HG03066 (cell line): ENCODE results near the gene SIAH2.

Experiments
- ATAC-seq: cut with Tn5 transposase; IDR thresholded peaks from one replicate; pipeline ENCODE4 v1.9.1; 2021; ENCODE audit warnings: low read depth; ENCODE audit not compliant: unreplicated experiment

SIAH2 gene

DNA sequence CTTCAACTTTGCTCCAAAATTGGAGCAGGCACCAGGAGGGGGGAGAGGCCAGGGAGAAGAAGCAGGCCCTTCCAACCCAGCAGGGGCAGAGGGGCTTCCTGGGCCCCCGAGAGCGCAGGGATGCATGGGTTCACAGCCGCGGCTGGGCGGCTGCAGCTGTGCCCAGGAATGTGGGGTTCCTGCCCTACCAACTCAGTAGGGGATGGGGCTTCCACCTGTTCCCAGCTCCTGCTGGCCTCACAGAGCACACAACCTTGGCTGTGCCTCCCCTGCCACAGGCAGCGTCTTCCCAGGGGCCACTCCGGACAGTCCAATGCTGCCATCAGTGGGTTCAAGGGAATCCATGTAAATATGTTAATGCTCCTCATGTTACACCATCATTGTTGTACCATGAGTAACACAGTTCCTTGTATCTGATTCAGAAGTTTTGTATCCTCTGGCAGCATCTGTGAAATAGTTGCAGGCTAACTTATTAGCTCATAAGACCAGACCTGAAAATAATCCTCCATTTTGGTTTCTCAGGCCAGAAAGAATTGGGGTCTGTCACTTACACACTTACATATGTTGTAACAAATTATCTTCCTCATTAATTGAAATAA, 12.1 kb upstream of the SIAH2 start:
- ATAC-seq = no peak

DNA sequence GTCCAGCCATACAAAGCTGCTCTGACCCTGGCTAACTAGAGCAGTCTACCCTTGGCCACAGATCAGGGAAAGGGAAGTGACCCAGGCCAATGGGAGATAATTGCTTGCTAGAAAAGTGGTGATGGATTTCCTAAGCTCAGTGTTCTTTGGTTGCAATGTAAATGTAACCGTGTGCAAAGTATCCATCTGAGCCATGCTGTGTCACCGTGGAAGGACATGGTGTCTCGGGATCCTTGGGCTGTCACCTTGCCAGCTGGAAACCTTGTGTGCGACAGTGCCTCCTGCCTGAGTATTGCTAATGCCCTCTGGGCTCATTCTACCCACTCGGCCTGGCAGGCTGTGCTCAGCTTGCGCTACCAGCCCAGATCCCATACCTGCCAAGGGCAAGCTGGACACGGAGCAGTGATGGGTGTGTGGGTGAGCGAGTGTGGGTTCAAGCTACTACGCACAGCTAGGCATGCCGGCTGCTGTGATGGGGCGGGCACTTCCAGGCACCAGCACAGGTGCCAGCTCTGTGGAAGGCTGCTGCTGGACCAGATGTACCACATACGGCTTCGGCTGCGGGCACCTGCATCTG, 10.7 kb upstream of the SIAH2 start:
- ATAC-seq = no peak

DNA sequence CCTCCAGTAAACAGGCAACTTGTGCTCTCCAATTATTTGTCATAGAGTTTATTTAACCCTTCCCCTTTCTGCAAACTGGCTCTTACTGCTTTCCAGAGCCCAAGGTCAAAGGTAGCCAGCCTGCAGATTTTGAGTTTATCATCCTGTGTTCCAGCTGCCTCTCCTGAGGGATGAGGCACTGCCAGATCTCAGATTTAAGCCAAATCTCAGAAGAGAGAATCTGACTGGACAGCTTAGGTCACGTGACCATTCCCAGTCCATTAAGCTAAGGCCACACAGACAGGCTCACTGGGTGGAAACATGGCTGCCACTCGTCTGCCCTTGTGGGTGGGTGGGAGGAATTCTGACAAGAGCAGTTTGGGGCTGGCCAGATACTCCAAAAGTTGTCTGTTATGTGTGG, 8.6 kb upstream of the SIAH2 start:
- no peak for ATAC-seq

DNA sequence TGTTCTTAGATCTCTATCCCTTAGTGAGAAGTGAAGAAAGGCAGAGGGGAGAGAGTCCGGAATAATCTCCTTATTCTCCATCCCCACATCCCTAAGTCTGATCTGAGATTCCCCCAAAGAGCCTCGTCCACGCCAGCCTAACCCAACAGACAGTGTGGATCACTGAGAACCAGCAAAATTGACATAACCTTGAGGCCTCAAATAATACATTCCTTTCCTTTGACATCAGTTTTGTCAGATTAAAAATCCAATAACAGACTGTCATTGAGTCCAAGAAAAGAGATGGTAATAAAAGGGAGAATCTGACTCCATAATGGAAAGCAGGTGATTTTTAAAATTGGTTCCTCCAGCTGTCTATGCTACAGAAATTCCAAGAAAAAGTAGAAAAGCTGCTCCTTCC, 7.7 kb upstream of the SIAH2 start:
- no peak for ATAC-seq

DNA sequence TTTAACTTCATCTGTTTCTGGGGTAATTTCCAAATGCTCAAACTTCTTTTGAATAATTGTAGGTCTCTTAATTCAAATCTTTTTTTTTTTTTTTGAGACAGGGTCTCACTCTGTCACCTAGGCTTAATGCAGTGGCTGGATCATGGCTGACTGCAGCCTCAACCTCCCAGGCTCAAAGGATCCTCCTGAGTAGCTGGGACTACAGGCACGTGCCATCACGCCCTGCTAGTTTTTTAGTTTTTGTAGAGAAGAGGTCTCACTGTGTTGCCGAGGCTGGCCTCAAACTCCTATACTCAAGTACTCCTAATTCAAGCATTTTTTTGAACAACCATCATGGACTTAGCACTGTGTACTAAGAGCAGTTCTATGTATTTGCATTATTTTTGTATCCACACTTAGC, 3.8 kb upstream of the SIAH2 start:
- ATAC-seq = no peak

DNA sequence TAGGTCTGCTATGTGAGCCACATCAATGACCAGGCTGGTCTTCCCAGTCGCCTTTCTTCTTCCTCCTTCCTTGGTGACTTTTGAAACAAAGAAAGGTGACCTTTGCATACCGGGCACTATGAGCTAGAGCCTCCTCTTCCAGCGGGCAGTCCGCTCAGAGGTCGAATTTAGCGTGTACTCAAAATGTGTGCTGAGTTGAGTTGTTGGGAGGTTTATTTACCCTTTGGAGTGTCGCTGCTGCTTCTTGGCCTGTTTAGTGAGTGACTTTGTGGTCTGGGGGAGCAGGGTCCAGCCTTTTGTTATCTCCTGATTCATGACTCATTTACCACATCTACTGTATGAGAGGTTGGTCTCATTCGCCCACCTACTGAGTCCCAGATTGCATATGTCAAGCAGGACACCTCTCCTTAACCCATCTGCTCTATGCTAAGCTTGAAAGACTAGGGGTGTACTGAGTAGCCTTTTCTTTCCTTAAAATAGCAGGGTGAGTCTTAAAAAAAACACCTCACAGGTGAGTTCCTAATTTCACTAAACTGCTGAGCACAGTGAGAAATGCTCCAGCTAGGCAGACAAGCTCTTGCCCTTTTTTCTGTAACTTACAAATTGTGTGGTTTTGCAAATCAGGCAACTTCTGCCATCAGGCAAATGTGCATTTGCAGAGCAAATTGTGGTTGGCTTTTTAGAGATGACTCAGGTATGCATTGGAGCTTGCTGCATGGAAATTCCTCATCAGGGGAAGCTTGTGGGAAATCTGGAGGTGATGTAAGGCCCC, 3.2 kb upstream of the SIAH2 start:
- ATAC-seq = peak; percentile 14

DNA sequence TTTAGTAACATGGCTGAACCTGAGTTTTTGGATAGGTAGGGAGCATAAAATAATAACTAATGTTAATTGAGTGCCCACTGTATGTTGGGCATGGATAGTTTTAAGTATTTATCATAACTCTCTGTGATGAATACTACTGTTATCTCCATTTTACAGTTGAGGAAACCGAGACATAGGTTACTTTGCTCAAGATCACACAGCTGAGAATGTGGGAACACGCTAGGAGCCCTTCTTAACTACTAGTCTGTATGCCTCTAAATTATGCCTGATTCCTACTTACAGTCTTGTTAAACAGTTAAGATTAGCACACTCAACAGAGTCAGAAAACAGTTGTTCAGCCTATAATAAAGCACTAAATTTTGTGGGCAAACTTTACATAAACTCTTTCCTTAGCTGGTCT, 2.0 kb upstream of the SIAH2 start:
- no peak for ATAC-seq

DNA sequence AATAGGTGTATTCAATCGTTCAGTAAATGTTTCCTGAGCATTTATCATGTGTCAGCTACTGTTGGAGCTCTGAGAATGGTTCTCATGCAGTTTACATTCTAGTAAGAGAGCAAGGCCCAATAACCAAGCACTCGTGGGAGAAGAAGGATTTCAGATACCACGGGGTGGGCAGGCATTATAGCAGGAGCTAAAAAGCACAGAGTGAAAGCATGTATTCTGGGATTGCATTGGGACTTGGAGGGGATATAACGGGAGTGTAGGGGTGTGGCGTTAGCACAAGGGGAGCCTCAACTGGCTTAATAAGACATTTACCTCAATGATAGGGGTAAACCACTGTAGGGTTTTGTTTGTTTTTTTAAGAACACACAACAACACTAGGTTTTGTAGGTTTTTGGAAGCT, 1.6 kb upstream of the SIAH2 start:
- ATAC-seq = no peak

DNA sequence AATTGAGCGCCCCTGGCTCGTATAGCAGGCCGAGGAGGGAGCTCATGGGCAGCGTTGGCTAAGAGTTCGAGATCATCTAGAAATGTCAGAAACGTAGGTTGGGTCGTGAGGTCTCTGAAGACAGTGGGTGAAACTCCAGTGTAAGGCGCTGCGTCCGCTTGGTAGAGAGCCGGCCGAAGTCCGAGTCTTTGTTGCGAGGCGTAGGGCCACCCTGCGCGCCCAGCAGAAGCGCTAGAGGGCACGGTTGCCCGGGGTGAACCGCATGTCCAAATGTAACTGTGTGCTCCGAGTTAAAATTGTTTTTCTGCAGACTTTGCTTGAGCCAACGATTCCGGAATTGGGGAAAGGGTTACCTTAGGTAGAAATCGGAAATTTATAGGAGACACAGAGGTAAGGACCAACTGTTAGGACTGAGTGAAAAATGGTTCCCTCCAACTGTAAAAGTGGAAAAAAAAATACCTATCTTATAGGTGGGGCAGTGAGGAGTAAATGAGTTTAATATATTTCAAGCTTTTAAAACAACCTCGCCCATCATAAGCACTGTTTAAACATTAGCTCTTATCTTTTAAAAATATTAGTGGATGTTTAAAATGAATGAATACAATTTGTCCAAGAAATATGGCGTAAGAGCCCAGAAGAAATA, 993 bp upstream of the SIAH2 start:
- ATAC-seq = peak; percentile 18

DNA sequence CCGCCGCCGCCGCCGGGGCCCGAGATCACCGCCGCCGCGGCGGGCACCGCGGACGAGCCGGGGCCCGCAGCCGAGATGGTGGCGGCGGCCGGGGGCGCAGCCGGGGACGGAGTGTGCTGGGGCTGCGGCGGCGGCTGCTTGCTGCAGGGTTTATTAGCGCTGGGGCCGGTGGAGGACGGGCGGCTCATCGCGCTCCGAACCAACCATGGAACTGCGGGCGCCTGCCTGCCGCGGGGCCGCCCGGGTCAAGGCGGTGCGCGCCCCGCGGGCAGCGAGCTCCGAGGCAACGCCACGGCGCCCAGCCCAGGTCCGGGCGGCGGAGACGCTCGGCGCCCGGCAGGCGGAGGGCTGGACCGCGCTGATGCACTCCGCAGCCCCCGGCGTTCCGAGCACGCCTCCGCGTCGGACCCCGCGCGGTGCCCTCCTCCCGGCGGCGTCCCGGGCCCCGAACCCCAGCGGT, 277 bp downstream of the SIAH2 start:
- ATAC-seq = peak; percentile 0

DNA sequence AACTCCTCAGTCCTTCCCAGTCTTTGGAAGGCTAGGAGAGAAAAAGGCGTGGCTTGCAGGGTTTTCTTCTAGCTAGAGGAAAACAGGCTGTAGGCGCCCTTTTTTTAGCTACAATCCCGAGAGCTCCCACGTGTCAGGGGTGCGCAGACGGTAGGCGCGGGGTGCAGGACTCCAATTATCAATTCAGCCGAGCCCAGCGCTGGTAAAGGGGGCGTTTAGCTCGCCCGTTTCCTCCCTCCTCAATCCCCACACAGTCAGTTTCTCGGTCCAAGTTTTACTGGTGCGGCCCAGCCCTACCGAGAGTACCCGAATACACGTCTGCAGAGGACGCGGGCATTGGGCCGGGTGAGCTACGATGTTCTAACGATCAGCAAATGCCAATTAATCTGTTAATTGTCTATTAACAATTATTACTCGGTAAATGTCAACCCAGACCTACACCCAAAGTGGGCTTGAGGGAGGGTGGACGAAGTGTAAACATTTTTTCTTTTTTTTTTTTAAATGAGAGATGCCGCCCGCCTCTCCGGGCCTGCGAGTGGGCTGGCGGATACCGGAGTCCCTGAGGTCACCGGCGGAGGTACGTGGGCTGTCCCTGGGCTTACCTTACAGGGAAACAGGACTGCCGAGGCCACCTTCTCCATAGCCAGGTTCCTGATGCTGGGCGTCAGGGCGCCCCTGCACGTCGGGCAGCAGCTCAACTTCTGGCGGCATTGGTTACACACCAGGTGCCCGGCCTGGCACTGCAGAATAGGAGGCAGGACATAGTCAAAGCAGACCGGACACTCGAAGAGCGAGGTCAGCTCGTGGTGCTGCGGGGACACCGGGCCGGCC, 923 bp downstream of the SIAH2 start:
- no peak for ATAC-seq

DNA sequence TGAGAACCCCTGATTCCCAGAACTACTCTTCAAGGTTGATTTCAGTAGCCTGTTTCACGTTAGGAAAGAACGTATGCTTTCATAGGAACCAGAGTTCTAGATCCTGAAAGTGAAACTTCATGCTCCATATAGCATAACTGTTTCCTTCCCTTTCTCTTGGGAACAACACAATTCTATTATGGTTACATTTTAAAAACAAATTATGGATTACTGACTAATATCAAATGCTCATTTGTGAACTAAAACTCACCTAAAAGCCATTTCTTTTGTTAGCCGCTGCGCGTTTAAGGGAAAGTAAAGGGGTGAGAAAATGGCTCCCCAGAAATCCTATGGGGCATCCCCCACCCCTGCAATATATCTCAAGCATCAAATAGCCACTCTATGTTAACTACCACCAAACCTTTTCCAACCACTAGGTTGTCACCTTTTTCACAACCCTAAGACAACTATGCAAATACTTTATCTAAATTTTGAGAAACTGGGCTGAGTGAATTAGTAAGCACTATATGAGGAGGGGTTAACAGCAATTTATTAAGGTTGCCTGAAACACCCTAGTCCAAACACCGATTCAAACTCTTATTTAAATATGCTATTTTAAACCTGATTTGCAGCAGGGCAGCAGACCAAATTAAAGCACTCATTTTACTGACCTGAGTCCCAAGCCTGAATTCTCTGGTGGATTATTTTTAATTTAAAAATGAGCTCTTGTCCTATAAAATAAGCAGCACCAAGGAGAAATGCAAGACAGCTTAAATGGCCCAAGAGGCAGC, 2.4 kb downstream of the SIAH2 start:
- ATAC-seq = peak; percentile 30

DNA sequence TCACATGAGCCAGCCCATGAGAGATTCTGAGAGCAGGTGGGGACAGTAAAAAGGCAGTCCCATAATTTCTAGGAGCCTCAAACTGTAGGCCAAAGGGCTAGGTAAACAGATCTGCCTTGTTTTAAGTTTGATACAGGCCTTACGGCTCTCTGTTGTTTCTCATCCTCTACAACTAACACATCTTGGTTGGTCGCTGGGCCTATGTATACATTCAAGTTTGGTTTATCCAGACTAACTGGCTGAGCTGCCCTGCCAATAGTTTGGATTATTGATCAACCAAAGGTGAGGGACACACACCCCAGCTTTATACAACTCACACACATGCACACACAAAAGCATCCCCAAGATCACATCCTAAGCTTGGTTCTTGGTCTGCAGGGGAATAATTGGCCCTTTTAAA, 3.0 kb downstream of the SIAH2 start:
- ATAC-seq = no peak

DNA sequence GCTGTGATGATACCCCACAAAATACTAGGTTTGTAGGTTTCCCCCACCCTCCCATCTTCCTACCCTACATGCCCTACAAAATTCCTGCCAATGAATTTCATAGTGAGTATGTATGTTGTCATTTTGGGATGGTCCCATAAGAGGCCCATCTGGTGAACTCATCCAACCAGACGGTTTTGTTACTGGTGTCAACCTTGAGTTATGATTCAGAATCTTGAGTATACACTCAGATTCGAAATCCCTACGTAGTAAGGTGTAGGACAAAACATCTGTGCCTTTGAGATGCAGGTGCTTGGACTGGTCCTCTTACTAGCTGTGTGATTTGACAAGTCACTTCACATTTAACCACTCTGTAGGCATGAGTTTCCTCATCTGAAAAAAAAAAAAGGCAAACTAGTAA, 3.6 kb downstream of the SIAH2 start:
- no peak for ATAC-seq

DNA sequence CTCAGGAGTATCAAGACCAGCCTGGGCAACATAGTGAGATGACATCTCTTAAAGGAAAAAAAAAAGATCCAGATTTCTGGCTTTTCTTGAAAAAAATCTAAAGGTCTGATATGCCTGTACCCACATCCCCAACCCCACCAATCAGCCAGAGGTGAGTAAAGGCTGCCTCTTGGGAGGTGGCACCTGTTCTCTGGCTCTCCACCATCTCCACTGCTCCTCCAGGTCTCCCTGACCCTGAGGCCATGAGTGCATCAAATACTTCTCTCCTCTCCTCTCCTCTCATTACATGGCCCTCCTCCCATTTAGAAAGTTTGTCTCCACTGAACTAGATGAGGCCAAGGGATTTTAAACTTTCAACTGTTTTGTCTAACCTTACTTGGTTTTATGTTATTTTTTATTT, 5.2 kb downstream of the SIAH2 start:
- ATAC-seq = no peak

DNA sequence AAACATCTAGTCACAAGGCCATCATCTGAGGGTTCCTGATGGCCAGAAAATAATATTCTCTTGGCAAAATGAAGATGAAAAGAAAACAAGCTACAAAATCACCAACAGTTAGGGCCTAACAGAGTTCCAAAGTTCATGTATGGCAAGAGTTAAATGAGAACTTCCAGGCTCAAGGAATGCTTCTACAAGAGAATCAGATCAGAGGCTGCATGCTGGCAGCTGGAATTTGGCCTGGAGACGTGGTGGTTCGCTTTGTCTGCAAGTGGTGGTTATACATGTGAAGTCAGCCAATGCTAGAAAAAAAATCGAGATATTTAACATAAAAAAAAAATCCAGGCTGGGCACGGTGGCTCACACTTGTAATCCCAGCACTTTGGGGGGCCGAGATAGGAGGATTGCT, 5.6 kb downstream of the SIAH2 start:
- ATAC-seq = no peak

DNA sequence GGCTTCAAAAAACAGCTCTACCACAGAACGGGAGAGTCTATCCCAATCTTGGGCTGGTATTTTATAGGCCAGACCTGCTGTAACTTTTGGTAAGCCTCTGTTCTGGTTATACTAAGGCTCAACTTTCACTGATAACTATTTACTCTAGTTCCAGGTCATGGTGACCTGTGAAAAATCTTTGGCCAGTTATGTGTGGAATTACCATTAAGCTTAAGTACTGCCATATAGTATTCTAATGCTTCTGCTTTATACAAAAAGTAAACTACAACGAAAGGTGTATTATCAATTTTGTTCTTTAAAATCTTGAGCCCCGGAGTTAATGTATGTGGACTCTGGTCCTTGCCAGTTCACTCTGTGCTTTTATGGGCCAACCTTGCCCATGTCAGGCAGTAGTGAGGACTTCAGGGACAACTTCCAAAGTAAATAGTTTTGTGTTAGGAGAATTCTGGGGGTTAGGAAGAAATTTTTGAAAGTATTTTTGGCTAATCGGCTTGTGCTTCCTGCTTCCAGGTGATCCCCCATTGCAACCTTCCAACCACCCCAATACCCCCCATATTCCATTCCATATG, 6.4 kb downstream of the SIAH2 start:
- ATAC-seq = no peak

DNA sequence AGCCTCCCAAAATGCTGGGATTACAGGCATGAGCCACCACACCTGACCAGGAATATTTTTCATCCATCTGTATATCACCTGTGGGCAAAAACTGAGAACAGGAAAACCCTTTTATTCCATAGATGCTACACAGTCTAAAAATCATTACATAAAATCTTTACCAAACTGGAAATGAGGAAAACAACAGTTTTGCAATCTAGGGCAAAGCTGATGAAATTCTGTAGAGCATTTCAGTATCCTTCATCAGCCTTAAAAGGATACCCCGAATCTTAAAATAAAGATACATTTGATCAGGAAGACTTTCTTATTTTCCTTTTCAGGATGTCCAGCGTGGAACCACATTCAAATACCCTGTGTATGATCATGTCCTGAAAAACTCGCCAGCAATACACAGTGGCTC, 7.1 kb downstream of the SIAH2 start:
- no peak for ATAC-seq

DNA sequence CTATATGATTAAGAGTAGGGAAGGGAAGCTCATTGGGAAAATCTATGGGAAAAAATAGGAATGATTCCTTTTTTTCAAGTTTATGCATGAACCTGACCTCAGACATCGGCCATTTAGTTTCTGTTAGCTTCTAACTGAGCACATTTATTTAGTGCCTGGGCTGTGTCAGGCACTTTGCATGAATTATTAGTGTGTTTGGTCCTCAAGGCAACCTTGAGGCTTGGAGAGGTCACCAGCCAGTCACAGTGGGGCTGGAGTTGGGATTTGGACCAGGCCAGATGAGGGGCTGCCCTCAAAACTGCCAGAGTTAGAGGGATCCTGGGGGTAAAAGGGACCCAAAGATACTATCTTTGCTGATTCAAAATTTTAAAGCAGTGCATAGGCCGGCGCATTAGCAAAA, 8.1 kb downstream of the SIAH2 start:
- no peak for ATAC-seq

DNA sequence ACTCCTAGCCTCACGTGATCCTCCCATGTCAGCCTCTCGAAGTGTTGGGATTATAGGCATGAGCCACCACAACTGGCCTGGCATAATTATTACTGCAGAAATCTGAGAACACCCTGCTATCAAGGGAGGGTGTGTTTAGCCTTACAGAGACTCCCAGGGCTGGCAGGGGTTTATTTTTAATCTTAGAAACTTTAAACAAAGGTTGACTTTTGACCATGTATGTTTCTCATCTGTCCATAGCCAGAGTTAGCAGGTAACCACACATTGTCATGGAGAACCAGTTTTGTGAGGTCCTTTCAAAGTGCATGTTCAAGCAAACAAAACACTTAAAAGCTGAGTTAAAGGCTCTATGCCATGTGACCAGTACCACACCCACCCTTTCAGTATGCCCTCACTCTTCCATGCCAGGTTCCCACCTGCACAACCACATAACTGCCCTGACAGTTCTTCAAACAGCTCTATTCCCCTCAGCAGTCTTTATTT, 11.1 kb downstream of the SIAH2 start:
- no peak for ATAC-seq
